ENCODE measurements around the gene TANGO2.

The TANGO2 gene

DNA sequence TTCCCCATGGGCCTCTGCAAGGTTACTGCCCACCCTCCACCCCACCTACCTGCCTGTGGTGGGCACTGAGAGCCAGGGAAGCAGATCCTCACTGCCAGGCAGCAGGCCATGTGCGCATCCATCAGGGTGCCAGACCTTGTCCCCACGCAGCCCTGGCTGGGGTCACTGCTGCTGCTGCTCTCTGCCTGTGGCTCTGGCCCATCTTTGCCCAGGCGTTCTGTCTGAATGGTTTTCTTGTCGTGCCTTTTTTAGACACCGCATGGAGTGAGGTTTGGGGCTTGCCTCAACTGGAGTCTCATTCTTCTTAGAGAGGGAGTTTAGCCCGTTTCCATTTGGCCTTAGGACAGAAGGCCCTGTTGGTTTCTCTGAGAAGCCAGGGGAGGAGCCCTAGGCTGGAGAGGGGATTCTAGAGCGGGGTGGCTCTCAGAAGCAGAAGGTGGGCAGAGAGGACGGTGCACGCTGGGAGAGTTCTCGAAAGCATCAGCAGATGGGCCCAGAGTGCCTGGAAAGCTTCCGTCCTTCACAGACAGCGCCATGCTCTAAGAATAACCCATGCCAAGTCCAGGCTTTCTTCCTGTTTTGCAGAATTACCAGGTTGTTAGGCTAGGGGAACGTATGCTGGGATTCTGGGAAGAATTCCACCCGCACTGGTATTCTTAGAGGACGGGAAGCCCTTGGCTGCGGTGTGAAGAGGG is 8.1 kb downstream of the TANGO2 start:
- no peak for DNase-seq

- no peak for DNase-seq
Observed at GRCh38 chr22:20029550-20030225, 8.8 kb downstream of the TANGO2 start.

DNA sequence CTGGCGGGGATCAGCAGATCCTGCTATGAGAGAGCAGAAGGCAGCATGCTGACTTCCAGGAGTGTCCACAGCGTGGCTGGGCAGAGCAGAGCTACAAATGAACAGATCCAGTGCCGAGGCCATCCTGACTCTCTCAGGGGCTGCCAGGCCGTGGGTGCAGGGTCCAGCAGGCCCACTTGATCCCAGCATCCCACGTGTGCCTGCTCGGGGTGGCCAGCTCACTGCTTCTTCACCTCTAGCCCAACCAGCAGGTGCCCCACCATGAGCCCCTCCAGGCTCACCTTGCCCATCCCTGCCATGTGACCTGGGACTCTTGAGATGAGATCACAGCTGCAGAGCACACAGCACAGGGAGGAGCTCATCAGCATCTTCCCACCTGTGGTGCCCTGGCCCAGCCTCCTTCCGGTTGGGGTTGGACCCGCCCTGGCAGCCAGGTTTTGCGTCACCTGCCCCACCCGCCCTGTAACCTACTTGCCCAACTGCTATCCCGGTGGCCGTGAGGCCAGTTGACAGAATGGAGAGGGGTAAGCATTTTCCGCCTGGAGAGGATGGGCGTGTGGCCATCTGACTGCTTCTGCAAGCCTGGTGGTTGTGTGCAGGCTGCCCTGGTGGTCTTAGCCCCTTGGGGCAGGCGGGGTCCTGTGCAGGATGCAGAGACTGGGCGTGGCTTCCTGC is 11.0 kb downstream of the TANGO2 start:
- peak; percentile 29 to 40 for DNase-seq

DNA sequence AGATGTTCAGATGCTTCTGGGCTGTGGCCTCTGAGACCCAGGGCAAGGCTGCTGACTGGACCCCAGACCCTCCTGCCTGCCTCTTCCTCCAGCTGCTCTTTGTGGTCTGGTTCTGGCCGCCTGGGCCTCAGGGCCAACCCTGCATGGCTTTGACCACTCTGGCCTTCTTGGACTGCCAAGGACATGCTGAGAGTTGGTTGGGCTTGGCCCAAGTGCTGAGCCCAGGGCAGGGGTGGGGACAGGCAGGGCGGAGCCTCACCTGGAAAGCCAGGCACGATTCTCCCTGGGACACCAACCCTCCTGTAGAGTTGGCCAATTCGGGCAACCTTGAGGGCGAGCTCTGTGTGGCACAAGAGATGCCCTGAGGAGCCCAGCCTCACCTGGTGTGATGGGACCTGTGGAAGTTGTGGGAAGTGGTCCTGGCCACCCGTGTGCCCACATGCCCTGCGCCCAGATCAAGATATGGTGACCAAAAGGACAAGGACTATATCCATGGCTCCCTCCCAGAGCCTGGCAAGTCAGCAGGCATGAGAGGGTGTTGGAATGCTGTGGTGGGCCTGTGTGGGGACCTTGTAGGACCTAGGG is 11.6 kb downstream of the TANGO2 start:
- DNase-seq, result no peak

DNA sequence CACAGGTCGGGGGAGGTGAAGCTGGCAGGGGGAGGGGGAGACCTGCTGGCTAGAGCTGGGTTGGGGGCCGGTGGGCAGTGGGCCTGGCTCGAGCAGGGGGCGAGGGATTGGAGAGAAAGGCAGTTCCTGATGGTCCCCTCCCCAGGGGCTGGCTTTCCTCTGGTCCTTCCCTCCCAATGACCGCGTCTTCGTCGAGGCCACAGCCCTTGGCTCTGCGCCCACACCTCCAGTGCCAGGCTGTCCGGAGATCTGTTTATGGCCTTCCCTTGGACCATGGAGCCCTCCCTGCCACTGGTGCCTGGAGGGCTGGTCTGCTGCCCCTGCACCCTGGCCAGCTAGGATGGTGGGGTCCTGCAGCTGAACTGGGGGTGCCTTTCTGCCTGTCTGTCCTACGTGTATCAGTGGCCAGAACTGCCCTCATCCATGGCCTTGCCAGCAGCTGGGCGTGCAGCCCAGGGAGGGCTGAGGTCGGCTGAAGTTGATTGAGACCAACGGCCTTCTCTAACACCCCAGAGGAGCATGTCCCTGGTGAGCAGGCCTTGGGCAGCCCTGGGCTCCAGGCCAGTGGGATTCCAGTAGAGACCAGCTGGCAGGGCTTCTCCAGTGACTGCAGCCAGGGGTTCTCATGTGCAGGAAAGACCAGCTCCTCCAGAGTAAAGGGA is 12.3 kb downstream of the TANGO2 start:
- no peak for DNase-seq

DNA sequence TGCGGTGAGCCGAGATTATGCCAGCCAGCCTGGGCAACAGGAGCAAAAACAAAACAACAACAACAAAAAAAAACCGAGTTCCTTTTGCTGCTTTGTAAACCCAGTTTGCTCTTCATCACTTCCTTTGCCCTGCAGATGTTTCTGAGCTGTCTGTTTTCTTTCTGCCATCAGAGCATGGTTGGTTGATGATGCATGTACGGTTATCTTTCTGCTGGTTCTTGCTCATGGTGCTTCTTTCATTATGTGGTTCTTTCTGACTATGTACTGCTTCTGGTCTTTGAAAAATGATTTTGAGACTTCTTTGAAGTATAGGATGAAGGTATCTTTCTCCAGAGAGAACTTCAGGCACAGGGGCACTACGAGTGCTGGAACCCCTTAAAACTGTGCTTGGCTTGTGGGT is 13.2 kb downstream of the TANGO2 start:
- DNase-seq, result no peak

- no peak for DNase-seq
Observed at GRCh38 chr22:20035375-20036083, 14.6 kb downstream of the TANGO2 start.

- no peak for DNase-seq
Observed at GRCh38 chr22:20036084-20036482, 15.2 kb downstream of the TANGO2 start.

DNA sequence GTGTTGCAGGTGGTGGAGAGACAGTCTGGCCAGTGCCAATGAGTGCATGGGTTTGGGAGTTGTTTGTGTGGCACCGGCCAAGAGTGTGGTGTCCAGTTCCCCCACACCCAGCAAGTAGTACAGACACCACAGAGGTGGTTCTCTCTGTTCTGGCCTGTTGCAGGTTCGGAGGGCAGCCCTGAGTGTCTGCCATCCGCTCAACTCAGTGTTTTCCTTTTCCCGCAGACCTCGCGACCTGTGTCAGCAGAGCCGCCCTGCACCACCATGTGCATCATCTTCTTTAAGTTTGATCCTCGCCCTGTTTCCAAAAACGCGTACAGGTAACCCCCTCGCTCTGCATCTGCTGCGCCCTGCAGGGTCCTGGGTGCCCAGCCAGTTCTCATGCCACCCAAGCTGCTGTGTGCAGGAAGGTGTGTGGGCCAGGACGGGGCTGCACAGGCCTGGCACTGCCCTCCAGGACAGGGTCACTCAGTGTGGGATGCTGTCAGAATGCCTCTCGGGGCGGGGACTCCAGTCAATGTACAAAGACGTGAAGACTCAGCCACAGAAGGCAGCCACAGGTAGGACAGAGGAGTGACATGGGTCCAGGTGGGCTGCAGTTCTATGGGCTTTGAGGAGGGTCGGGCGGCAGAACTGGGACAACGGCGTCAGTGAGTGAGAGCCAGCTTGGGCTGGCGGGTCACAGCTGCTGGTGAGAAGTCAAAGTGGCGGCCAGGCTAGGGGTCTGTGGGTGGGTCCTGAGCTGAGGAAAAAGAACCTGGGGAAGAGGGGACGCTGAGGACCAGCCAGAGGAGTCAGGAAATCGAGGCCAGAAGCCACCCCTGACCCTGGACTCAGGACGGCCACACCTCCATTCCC is 15.9 kb downstream of the TANGO2 start:
- no peak for DNase-seq

DNA sequence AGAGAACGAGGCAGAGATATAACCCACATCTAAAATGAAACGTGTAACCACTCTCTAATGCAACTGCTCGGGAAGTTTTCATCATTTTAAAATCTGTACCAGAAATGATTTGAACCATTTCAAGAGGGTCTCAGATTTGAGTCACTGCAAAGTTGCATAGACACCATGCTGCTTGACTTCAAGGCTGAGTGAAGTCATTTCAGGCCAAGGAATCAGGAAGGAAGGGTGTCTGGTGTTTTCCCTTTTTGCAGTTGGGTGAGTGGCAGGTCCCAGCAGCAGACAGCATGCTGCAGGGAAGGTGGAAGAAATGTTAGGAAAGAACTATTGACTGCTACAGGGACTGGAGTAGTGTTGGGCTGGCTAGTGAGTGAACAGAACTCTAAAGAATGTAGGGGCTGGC is 16.5 kb downstream of the TANGO2 start:
- no peak for DNase-seq

DNA sequence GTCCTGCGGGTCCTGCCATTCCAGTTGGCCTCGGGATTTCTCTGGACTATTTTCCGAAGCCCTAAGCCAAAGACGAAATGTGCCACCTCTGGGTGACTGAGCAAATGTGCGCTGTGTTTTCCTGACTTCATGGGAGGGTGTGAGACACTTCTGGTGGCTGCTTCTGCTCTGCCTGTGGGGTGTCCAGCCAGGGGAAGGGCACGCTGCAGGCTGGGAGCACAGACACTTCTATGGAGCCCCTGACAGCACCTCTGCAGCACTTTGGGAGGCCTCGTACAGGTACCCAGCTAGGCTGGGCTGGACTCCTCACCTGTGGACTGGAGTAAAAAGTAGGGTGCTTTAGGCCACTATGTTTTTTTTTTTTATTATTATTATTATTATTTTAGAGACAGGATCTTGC is 17.7 kb downstream of the TANGO2 start:
- DNase-seq, result no peak

DNA sequence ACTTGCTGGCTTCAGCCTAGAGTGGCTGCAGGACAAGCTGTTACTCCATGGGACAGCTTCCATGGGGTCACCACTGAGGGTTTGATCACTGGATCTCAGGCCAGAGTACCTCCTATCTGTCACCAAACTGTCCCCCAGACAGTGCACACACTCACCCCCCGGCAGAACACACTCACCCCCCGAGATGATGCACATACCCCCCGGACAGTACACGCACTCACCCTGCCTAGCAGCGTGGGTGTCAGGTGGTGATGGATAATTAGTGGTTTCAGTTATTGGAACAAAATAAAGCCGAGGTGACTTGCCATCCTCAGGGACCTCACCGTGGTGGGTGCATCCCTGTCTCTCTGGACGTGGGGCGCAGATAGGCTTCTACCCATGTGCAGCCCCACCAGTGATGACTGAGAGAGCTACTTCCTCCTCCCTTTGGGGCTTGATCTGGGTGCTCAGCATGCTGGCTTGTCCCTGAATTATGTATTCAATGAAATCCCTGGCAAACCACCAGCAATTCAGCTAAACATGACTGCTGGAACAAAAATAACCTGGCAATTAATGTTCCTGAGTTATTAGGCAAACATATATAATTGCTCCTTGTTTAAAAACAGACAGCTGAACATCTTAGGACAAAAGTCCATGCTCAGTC is 18.9 kb downstream of the TANGO2 start:
- no peak for DNase-seq

DNA sequence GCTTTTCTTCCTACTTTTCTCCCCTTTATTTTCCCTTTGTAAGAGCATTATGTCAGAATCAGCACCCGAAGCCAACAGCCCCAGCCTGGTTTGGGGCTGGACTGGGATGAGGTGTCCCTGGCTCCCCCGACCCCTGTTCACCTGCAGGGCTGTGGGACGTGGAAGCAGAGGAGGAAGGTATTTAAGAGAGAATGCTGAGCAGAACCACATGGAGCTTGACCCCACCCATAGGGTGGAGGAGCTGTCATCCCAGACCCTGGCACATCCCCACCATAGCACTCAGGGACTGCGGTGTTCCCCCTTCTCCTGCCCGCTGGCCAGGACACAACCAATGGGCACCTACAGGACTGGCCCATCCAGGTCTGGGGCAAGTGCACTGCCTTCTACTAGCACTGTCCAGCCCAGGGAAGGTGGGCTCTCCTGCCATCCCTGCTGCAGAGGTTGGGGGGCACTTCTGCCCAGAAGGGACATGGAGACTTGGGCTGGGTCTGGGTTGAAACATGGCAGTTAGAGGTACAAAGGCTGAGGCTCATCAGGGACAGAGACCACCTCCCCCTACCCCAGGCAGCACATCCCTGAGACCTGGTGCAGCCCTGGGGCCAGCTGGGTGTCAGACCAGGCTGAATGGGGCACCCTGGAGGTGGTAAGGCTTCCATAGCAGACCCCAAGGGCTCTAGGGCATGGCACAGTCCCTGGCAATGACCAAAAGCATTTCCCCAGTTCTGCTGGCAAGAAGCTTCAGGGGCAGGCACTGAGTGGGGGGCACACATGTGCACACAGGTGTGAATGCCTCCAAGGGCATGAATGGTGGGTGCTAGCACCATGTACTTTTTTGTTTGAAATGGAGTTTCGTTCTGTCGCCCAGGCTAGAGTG is 19.7 kb downstream of the TANGO2 start:
- no peak for DNase-seq

DNA sequence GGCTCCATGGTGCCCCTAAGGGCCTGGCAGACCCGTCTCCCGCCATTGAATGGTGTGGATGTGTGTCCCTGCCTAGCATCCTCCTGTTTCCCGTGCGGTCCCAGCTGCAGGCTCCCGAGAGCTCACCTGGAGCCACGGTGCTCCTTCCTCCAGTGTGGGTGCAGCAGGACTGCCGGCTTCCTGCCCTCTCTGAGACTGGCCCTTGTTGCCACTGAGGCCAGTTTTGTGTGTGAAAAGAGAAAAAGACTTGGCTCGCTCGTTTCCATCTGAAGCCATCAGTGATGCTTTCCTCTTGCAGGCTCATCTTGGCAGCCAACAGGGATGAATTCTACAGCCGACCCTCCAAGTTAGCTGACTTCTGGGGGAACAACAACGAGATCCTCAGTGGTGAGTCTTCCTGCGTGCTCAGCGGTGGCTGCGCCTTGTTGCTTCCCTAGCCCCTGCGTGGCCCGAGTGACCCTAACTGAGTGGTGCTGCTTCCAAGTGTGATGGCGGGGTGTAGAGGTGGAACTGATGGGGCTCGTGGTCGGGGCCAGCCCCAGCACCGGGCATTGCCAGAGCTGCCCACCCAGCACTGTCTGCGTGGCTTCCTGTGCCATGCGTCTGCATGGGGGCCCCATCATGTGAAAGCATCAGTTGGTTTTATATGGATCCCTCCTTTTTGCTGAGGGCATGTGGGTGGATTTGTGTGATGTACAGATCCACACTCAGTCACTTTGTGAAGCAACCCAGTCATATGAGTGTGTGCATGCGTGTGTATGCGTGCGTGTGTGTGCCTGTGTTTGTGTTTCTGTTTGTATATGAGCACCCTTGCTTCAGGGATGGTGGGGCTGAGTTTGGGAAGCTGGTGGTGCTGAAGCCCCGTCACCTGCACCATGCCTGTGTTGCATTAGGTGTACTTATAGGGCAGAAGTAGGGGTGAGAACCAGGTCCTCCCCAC is 22.4 kb downstream of the TANGO2 start:
- DNase-seq, result no peak

DNA sequence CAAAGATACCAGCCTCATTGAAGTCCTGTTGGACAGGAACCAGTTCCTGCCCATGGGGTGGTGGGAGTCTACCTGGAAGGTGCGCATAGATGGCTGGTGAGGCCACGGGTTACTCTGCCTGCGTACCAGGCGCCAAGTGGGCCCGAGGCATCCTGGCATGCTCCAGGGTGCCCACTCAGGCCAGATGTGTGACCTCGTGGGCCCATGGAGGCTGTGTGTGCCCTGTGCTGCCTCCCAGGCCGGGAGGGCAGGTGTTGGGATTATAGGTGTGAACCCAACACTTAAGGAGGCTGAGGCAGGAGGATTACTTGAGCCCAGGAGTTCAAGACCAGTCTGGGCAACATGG is 23.1 kb downstream of the TANGO2 start:
- DNase-seq, result no peak

- no peak for DNase-seq
Observed at GRCh38 chr22:20044495-20045151, 23.7 kb downstream of the TANGO2 start.

GRCh38 chr22:20046730-20047129 is 25.8 kb downstream of the TANGO2 start:
- DNase-seq, result no peak

GRCh38 chr22:20051927-20052308 is 31.0 kb downstream of the TANGO2 start:
- DNase-seq, result no peak
